Breast epithelium (tissue), 3 donors: ENCODE measurements around the gene FAM32A.

Experiments
- CTCF ChIP-seq, 3 donors: fragments of 450-650 bp; IDR thresholded peaks; one replicate each; pipeline ENCODE4 v1.5.1; 2016 to 2017; ENCODE audit warnings: antibody characterized with exemption in 3 of 3, mild to moderate bottlenecking in 3 of 3, moderate library complexity in 3 of 3
- POLR2A ChIP-seq: fragments of 450-650 bp; IDR thresholded peaks from one replicate; pipeline ENCODE4 v1.6.1; 2016; ENCODE audit warnings: antibody characterized with exemption, mild to moderate bottlenecking, moderate library complexity
- POLR2AphosphoS5 ChIP-seq, 3 donors: sonication (generic); formaldehyde crosslinking; IDR thresholded peaks; one replicate each; pipeline ENCODE4 v1.6.1; 2017; ENCODE audit warnings: antibody characterized with exemption in 3 of 3

- TF ChIP-seq POLR2A (no peak), CTCF (IDR thresholded peaks at IDR 0.05) (no peak), POLR2AphosphoS5 (IDR thresholded peaks at IDR 0.05) (no peak)
These were observed 25.6 kb upstream of the FAM32A start for GRCh38 chr19:16159655-16160054.
